DMS 273 (cell line): ENCODE results near the gene OSBPL7.
A peak's percentile ranks its signal among the peaks of the same experiment; 100 is the strongest.

Experiments
- DNase-seq: peaks from one replicate; lab custom pipeline; 2025; ENCODE audit not compliant: unreplicated experiment; lab: John Stamatoyannopoulos, UW

OSBPL7 gene

DNA sequence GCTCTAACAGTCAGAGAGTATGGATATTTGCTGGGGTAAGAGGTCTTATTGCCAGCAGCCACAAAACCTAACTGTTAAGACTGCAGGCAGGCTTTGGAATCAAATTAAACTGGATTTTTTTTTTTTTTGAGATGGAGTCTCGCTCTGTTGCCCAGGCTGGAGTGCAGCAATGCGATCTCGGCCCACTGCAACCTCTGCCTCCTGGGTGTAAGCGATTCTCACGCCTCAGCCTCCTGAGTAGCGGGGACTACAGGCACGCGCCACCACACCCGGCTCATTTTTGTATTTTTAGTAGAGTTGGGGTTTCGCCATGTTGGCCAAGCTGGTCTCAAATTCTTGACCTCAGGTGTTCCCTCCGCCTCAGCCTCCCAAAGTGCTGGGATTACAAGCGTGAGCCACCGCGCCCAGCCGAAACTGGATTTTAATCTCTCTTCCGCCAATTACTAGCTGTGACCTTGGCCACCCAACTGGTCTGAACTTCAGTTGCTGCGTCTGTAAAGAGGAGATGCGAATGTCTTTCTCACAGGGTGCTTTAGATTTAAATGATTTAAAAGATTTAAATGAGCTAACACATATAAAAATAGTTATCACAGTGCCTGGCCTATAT is 8.9 kb upstream of the OSBPL7 start:
- DNase-seq = no peak

DNA sequence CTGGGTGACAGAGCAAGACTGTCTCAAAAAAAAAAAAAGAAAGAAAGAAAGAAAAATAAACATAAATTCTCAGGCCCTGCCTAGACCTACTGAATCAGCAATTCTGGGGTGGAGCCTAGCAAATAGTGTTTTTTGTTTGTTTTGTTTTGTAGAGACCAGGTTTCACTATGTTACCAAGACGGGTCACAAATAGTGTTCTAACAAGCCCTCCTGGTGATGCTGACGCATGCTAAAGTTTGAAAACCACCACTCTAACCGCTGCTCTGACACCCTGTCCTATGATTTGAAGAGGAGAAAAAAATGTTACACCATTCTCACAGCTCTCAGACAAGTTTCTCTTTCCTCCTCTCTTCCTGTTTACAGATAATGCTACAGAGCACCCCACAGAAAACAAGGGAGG is 8.3 kb upstream of the OSBPL7 start:
- no peak for DNase-seq

DNA sequence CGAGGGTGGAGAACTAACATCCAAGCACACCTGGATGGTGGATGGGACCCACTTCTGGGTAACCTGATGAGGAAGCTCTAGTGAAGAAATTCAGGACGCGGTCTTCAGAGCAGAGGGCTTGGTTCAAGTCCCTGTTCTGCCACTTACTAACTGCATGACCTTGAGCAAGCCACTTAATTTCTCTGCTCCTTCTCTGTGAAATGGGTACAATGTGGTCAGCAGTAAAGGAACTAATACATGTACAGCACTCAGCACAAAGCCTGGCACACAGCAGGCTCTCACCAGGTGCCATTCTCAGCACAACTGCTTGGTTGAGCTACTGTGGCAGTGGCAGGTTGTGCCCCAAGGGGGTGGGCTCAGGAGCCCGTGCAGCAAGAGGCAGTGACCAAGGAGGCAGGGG is 1.9 kb upstream of the OSBPL7 start:
- DNase-seq = no peak

DNA sequence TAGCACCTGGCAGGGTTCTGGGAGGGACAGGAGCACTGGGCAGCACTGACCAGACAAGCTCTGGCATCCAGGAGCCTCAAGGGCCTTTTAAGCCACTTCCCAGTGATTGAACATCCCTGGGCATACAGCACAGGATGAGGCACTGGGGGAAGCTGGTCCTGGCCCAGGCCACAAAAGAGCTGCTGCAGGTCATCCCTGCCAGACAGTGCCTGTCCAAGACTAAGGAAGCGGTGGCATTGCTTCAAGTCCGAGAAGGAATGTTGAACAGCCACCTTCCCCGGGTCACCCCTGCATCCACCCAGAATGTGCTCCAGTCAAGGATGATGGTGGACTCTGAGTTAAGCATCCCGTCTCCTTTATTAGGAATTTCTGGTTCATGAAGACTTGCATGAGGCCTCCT is 1.2 kb upstream of the OSBPL7 start:
- no peak for DNase-seq

DNA sequence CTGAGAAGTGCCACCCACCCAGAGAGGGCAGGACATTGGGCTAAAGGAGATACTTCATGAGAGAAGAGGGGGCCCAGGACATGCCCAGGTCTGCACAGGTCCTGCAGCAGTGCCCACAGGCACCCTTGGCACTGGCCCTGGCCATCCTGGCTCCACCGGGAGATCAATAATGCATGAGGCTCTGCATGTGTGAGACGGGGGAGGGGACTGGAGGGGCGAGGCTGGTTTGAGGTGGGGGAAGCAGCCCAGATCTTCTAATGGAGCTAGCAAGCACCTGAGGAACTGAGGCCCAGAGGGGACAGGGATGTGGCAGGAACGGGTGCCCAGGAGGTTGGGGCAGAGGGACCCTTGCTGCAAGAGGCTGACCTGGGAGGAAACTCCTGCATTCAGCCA is 567 bp downstream of the OSBPL7 start:
- no peak for DNase-seq

DNA sequence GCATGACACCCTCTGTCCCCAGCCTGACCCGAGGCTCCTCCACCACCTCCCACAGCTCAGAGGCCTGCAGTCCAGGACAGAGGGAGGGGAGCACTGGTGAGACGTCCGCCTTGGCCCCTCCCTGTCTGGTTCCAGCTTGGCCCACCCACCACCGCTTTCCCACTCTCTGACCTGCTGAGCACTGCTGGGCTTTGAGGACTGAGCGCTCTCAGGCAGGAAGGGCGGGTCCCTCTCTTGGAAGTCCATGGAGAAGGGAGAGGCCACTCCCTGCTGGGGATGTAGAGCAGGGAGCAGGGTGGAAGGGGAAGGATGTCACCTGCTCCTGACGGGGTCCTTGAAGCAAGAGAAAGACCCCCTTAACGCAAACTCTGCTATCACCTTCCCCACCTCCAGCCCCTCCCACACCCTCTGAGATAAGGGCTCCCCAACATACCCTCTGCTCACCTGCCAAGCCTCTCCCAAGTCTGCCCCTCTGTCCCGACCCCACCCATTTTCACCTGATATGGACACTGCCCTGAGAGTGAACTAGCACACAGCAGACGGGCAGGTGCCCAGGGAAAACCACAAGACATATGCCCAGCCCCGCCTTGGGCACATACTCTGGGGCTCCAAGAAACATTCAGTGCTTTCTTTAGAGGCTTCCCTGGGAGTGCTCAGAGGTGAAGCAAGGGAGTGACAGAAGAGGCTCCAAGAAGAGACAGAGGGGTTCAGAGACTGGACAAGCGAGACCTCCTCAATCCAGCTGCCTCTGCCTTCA is 1.4 kb downstream of the OSBPL7 start:
- no peak for DNase-seq

DNA sequence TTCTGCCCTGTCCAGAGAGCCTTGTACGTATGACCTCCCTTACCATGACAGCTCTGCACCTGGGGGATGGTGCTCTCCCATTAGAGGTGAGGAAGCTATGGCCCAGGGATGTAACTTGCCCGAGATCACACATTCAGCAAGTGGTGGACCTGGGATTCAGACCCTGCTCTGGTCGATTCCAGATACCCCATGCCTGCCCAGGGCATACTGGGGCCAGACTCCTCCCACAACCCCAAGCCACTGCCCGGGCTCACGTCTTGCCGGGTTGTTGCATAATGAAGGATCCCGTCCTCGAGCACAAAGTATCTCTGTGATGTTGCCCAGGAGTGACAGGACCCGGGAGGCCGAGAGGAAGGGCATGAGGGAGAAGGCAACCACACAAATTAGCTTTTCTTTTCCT is 2.1 kb downstream of the OSBPL7 start:
- no peak for DNase-seq

DNA sequence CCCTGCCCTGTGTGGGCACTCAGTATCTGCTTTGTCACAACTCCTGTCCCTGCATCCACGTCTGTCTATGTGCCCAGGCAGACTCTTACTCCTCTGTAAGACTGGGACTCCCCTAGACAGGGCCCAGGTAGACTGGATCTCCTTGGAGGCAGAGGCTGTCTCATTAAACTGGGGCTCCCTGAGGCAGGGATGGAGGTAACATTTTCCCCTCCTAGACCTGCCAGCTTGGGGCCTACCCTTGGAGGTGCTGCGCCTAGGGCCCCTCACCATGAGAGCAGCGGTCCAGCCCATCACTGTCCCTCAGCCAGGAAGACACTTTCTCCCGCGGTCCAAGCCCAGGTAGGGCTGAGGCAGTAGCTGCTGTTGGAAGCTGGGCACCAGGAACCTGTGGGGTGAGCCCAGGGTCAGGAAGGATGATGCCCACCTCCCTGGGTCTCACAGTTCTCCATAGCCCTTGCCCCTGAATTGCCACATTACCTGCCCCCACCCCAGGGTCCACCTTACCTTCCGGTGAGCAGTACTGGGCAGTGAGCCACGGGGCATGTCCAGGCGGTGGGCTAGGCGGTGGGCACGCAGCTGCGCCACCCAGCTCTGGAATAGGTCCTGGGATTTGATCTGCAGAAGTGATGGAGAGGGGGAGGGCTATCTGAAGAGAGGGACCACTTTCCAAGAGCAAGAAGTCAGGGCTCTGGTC is 3.4 kb downstream of the OSBPL7 start:
- DNase-seq = no peak

DNA sequence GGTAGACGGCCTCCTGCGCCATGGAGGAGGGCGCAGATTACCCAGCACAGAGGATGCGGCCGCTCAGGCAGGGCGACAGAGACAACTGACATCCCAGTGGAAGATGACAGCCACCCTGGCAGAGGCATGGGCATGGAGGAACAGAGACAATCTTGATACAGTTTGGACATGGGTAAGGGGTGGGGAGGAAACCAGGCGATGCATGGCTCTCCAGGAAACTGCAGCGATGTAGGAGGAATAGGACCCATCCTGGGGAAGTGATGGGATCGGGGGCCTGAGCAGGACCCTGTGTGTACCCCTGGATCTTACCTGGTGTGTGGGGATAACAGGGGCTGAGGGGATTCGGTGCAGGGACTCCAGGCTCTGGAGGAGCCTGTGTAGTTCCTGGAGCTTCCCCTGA is 4.6 kb downstream of the OSBPL7 start:
- DNase-seq = no peak

DNA sequence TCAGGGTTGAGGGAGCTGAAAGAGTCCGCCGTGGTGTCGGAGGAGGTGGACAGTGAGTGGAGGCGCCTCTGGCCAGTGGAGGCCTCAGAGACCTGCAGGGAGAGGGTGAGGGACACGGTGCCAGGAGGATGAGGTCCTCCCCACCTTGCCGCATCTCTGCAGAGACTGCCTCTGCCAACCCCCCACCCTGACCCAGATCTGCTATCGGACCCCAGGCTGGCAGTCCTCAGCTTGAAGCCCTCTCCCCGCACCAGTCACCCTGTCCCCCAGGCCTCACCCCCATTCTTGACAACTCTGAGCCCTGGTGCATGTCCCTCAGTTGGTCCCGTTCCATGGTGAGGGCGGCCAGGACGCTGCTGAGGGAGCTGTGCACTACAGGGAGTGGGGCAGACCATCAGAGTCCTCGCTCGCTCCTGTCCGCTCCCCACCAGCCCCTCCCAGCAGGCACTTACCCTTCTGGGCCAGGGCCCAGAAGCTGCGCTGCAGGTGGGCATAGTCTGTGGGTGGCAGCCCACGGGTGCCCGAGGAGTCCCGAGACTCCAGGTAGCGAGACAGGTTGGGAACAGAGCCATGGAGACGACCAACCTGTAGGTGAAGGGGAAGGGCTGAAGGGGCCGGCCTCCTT is 5.4 kb downstream of the OSBPL7 start:
- DNase-seq = no peak

DNA sequence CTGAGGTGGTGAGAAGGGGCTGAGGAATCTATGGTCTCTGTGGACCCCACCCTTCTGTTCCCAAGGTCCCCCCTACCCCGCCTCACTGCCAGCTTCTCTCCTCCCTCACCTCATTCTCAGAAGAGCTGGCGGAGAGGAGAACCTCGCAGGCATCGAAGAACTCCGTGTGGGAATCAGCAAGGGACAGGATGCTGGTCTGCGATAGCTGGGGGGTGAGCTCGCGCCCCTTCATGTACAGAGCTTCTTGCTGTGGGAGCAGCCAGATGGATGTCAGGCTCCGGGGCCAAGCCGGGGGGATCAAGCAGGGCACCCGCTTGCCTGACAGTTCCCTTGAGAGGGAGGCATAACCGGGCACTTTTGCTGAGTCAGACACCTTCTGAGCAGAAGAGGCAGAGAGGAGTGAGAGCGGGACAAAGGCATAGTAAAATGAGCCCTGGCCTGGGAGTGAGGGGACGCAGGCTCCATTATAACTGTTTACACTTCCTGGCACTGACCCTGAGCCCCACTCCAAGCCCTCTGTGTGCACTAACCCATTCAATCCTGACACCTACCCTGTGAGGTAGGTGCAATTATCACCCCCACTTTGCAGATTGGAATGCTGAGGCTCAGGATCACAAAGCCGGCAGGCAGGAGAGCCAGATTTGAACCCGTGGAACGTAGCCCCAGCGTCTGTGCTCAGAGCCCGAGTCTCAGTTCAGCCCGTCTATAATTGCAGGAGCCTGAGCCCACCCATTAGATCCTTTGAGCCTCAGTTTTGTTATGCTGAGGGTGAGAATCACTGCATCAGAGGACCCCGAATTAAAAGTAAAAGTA is 6.3 kb downstream of the OSBPL7 start:
- DNase-seq = no peak

DNA sequence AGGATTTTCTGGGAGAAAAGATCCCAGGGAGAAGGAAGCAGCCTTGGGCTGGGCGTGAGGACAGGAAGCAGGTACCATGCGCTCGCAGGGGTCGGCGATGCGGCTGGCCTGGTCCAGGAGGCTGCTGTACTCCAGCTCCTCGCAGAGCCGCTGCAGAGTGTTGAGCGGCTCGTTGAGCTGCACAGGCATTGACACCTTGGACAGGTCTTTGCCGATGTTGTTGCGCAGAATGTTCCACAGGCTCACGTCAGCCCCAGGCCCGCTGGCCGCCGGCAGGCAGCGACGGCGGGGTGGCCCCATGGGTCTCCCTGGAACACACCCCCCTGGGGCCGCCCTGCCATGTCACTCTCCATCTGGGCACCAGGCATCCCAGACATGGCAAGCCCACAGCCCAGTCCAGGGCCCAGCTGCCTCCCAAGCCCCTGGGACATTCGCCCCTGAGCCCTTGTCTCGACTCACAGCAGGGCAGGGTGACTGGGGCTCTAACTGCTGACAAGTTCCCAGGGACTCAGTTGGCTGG is 8.0 kb downstream of the OSBPL7 start:
- no peak for DNase-seq

DNA sequence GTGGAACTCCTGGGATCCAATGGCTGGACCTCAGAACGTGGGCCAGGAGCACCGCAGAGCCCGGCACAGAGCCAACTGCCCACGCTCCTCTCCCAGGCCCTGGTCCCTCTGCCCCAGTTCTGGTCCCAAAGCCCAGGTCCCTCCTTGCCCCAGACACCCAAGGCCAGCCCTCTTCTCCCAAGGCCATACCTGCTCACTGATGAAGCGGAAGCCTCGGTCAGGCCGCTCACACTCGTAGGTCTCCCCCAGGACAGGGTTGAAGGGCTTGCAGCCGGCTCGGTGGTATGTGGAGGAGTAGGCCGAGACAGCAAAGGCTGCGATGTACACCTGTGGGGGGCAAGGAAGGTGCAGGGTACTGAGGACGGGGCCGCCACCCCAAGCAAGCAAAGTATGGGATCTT is 8.5 kb downstream of the OSBPL7 start:
- no peak for DNase-seq

DNA sequence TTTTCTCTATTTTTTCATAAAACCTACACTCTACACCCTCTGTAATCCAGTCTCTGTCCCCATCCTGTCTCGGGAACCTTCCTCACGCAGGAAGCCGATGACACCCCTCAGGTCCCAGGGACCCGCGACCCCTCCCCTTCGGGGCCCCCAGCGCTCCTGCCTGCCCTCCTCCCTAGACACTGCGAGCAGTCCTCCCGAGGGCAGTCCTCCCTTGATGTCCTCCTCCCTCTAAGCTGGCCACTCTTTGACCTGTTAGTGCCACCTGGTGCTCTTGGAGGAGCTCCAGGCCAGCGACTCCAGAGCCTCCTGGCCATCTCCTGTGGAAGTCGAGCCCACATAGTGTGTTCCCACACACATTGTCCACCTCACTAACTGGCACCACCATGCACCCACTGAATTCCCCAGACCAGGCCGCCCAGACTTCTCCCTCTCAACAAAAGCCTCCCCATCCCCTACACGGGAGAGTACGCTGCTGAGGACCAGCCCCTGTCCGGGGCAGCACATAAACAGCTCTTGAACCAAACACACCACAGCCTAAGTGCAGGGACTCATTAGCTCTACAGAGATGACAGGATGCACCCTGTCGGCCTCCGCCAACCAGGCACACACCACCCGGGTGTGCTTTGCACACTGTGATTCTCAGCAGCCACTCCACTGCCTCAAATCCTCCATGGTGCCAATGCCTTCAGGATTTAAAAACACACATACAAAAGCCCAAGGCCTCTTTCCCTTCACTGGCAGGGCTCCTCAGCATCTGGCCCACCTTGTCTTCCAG is 9.3 kb downstream of the OSBPL7 start:
- DNase-seq = no peak

DNA sequence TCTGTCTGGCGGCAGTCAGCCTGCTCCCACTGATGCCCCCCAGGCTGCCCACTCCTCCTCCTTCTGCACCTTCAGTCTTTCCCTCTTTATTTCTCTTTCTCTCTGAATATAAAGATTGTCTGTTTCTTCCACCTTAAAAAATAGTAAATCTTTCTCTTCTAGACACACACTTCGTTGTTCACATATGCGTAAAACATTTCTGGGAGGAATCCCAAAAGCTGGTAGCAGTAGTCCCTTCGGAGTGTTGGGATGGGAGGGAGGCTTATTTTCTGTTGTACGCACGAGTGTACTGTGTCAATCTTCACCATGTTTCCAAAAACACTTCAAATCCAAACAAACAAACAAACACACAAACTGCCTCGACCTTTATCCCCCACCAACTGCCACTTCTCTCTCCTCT is 9.9 kb downstream of the OSBPL7 start:
- no peak for DNase-seq

DNA sequence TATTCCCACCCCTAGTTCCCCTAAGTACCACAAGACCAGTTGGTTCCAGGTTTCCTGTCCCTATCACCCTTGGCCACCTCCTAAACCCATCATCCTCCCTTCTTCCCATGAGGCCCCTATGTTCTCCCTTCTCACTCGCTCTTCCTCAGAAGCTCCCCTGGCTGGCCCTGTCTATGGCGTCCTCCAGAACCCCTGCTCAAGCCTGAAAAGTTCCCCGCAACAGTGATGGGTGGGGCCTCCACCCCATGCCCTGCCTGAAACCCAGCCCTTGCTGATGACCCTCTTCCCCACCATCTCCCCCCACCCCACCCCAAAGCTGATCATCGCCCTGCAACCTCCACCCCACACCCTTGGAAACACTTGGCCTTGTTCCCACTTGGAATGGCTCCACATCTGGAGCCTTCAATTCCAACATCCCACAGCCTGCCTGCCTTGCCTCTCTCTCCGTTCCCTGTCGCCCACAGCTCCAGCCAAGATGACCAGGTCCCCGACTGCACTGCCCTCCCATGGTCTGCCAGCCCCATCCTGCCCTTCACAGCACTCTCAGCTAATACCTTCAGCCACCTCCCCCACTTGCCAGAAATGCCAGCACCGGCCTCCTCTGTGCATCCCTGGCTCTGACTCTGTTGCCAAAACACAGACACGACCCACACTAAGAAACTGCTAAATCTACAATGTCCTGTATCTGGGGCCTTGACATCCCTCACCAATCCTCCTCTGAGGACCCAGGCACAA is 10.5 kb downstream of the OSBPL7 start:
- DNase-seq = no peak

DNA sequence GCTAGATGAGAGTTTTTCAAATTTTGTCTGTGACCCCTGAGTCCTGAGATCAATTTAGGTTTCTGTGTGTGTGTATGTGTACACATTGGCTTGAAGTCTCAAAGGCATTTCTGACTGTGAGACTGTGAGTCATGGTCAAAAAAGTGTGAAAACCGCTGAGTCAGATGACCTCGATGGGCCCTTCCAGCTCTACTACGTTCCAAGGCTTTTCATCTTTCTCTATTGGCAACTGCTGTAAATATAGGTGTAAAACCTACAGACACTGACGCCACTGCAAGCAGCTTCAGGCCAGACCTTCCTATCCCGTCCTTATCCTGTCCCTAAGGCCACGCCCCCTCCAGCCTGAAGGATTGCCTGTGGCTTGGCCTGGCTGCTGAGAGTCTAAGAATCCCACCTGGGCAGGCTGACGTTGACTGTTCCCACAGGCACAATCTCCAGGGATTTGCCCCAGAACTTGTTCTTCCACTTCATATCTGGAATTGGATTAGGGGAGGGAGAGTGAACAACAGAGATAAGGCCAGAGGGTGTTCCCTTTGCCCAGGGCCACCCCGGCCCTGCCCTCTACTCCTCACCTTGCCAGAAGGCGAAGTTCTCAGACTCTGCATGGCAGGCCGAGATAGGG is 11.3 kb downstream of the OSBPL7 start:
- peak; percentile 16 for DNase-seq

DNA sequence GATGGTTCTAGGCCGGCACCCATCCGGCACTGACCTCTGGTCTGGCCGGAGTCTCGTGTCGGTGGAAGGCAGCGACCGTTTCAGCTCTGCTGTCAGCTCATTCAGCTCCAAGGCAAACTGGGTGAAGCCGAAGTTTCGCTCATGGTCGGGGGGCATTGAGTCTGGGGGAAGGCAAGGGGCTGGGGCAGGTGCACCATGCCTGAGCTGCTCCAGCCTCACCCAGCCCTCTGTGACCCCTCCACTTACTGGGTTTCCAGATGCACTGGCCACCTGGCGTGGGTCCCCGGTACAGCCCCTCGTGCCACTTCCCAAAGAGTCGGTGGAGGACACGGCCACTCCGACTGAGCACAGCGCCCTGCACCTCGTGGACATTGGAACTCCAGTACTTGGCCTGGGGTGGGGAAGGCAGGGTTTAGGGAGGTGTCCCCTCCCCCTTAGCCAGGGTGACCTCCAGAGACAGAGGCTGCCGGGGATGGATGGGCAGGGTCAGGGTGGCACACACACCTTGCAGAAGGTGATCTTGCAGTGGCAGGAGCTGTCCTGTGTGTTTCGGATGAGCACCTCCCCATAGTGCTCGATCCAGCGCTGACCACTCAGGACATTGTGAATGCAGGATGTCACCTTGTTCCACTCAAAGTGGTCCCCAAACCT is 12.6 kb downstream of the OSBPL7 start:
- no peak for DNase-seq
